SK-N-SH treated with all-trans-retinoic acid at 6 μM for 48 hours (cell line): Measurements from ENCODE around the gene C2orf72.

Experiments used
- BACH2 ChIP-seq: fragments of 250-450 bp; sonication (Bioruptor Pico); IDR thresholded peaks from 2 replicates; pipeline ENCODE4 v1.9.0; 2021; ENCODE audit warnings: mild to moderate bottlenecking, borderline replicate concordance
- ZFP30 ChIP-seq: fragments of 450-650 bp; formaldehyde crosslinking; IDR thresholded peaks from 2 replicates; pipeline ENCODE4 v1.5.0; 2022; ENCODE audit warnings: mild to moderate bottlenecking, moderate library complexity
- TF ChIP-seq, protein P1 (sequence below): fragments of 250-450 bp; sonication (Bioruptor Pico); IDR thresholded peaks from 2 replicates; pipeline ENCODE4 v1.8.0; 2020; ENCODE audit warnings: mild to moderate bottlenecking, moderate library complexity, borderline replicate concordance

DNA sequence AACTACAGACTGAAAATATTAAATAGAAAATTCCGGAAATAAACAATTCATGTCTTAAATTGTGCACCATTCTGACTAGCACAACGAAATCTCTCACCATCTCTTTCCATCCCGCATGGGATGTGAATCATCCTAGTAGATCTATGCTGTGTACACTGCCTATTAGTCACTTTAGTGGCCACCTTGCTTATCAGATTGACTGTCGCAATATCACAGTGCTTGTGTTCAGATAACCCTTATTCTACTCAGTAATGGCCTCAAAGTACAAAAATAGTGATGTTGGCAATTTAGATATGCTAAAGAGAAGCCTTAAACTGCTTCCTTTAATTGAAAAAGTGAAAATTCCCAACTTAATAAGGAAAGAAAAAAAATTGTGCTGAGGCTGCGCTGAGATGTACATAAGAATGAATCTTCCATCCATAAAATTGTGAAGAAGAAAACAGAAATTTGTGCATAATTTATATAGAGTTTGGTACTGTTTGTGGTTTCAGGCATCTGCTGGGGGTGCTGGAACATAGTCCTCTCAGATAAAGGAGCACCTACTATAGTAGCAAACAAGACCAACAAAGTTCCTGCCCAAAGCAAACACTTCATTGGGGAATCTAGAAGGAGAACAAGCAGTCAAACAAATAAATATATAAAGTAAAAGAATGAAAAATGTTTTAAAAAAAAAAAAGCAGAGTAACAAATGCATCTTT lies 31.4 kb downstream of the C2orf72 start:
- TF ChIP-seq ZFP30 (CRISPR knock-in tag) (no peak), BACH2 (CRISPR knock-in tag) (no peak)
- TF ChIP-seq, protein P1, sequence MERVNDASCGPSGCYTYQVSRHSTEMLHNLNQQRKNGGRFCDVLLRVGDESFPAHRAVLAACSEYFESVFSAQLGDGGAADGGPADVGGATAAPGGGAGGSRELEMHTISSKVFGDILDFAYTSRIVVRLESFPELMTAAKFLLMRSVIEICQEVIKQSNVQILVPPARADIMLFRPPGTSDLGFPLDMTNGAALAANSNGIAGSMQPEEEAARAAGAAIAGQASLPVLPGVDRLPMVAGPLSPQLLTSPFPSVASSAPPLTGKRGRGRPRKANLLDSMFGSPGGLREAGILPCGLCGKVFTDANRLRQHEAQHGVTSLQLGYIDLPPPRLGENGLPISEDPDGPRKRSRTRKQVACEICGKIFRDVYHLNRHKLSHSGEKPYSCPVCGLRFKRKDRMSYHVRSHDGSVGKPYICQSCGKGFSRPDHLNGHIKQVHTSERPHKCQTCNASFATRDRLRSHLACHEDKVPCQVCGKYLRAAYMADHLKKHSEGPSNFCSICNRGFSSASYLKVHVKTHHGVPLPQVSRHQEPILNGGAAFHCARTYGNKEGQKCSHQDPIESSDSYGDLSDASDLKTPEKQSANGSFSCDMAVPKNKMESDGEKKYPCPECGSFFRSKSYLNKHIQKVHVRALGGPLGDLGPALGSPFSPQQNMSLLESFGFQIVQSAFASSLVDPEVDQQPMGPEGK (CRISPR knock-in tag), result no peak
